ENCODE results near the gene HSF2BP. TPM values are rescaled to one million over a fixed set of nuclear protein-coding genes. Genes with fewer than 3 reads are reported as not detected.

Gene HSF2BP
- total RNA-seq, 2 experiments from 2014 or later: 1.5 TPM

DNA sequence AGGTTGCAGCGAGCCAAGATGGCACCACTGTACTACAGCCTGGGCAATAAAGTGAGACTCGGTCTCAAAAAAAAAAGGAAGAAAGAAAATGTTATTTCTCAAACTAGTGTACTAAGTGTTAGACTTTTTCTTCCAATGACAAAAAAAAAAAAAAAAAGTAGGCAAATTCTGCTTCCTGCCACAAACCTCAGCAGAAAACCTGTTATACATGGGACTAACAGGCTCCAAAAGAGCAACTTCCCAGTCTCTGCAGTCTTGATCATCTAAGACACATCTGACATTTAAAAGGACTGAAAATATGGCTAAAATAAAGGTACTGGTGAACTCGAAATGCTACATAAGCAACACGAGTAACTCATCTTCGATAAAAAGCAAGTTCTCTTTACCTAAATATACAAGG, 59.6 kb downstream of the HSF2BP start:
- H3K27ac Mint-ChIP-seq: no peak overlapping the region
- H3K36me3 Mint-ChIP-seq (ENCODE audit: low read depth): no peaks in the 10 kb centered on the region
- intact Hi-C loops (cut with micrococcal nuclease): no loop called here
- ATAC-seq (no peak), DNase-seq (no peak)
- TF ChIP-seq, protein P1, sequence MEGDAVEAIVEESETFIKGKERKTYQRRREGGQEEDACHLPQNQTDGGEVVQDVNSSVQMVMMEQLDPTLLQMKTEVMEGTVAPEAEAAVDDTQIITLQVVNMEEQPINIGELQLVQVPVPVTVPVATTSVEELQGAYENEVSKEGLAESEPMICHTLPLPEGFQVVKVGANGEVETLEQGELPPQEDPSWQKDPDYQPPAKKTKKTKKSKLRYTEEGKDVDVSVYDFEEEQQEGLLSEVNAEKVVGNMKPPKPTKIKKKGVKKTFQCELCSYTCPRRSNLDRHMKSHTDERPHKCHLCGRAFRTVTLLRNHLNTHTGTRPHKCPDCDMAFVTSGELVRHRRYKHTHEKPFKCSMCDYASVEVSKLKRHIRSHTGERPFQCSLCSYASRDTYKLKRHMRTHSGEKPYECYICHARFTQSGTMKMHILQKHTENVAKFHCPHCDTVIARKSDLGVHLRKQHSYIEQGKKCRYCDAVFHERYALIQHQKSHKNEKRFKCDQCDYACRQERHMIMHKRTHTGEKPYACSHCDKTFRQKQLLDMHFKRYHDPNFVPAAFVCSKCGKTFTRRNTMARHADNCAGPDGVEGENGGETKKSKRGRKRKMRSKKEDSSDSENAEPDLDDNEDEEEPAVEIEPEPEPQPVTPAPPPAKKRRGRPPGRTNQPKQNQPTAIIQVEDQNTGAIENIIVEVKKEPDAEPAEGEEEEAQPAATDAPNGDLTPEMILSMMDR (IDR thresholded peaks at IDR 0.05): no peak
- peaks cover 6% of the 10 kb centered on the region for H3K4me1 Mint-ChIP-seq (ENCODE audit: low read depth)
- CTCF ChIA-PET: no interaction called here
- no peak overlapping the region for H3K4me3 Mint-ChIP-seq
- POLR2A ChIA-PET: no interaction called here
- H3K9me3 Mint-ChIP-seq: no peaks in the 10 kb centered on the region
- H3K27me3 Mint-ChIP-seq: no peaks in the 10 kb centered on the region

DNA sequence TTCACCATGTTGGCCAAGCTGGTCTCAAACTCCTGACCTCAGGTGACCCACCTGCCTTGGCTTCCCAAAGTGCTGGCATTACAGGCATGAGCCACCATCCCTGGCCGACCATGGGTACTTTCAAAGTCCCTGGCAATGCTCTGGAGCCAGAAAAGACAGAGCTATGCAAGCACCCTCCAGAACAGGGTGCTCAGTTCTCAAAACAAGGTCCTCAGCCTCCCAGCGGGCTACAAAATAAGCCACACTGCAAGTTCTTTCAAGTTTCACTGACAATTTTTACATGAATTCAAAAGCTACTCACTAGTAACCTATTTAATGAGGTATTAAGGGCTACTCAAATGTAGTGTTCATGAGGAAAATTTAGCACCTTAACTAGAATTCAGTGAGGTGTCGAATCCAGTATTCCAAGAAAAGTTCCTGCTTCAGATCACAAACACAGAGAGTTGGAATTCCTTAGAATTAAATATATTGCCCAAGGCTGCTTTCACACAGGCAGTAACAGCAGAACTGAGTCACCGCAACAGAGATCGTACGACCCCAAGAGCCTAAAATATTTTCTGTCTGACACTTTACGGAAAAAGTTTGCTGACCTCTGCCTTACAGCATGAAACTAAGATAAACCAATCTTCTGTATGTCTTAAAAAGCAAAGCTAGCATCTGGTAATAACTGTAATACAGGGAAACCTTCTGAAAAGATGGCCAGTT, 60.7 kb downstream of the HSF2BP start:
- Mint-ChIP-seq H3K27ac (no peak overlapping the region), H3K9me3 (no peaks in the 10 kb centered on the region), H3K36me3 (ENCODE audit: low read depth) (no peaks in the 10 kb centered on the region), H3K27me3 (no peaks in the 10 kb centered on the region), H3K4me1 (ENCODE audit: low read depth) (peaks cover 6% of the 10 kb centered on the region), H3K4me3 (no peak overlapping the region)
- intact Hi-C loops (cut with micrococcal nuclease): no loop called here
- DNase-seq (no peak), ATAC-seq (no peak)
- CTCF ChIA-PET: interaction anchor here (0.7 to 1.6 kb wide), 2 partner anchors 8 to 47 kb away, joined by 3 to 4 read pairs; no protein-coding TSS in a partner anchor
- POLR2A ChIA-PET: interaction anchor here (0.6 kb wide), 1 partner anchor 30 kb away, joined by 3 read pairs; no protein-coding TSS in a partner anchor
- TF ChIP-seq, protein P1 (IDR thresholded peaks at IDR 0.05): no peak

DNA sequence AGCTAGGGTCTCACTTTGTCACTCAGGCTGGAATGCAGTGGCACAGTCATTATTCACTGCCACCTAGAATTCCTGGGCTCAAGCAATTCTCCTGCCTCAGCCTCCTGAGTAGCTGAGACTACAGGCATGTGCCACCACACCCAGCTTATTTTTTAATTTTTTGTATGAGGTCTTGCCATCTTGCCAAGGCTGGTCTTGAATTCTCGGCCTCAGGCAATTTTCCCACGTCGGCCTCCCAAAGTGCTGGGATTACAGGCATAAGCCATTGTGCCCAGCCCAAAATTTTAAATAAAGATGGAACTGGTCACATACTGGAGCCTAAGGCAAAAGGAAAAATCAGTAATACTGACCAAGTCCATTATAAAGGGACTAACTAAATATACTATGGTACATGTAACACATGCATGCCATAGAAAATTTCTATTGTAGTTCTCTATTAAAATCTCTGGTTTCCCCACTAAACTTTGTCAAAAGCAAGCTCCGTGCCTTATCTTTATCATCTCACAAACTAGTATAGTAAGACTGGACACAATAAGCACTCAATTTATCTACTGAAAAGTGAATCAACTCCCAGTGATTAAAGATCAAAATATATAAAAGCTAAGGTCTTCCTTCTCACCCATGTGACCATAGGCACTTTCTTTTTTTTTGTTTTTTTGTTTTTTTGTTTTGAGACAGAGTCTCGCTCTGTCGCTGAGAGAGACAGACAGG, 61.6 kb downstream of the HSF2BP start:
- Mint-ChIP-seq H3K4me1 (ENCODE audit: low read depth) (peaks cover 6% of the 10 kb centered on the region), H3K36me3 (ENCODE audit: low read depth) (no peaks in the 10 kb centered on the region), H3K9me3 (no peaks in the 10 kb centered on the region), H3K27me3 (no peaks in the 10 kb centered on the region), H3K27ac (no peak overlapping the region), H3K4me3 (no peak overlapping the region)
- intact Hi-C loops (cut with micrococcal nuclease): no loop called here
- TF ChIP-seq, protein P1 (IDR thresholded peaks at IDR 0.05): no peak
- ATAC-seq (no peak), DNase-seq (no peak)
- POLR2A ChIA-PET: interaction anchor here (0.6 kb wide), 1 partner anchor 31 kb away, joined by 3 read pairs; no protein-coding TSS in a partner anchor
- CTCF ChIA-PET: interaction anchor here (0.7 to 1.6 kb wide), 3 partner anchors 9 to 48 kb away, joined by 3 to 4 read pairs (median 3); no protein-coding TSS in a partner anchor

DNA sequence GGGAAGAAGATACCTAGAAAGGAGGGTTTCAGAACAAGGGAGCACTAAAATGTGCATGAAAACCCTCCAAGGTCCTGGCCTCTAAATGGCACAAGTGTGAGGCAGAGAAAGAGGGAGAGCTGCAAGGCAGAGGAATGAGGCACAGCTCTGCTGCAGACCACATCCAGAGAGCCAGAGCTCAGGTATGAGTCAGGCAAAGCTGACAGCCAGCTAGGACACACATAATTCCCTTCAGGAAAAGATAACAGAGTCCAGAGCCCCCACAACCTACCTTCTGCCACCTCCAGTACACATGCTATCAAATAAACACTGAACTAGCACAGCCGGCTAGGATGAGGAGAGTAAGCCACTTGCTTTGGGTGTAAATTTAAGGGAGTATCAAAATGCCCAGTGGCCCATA, 62.2 kb downstream of the HSF2BP start:
- ATAC-seq: no peak
- CTCF ChIA-PET: interaction anchor here (1.3 to 1.6 kb wide), 3 partner anchors 10 to 48 kb away, joined by 3 to 4 read pairs (median 3); no protein-coding TSS in a partner anchor
- intact Hi-C loops (cut with micrococcal nuclease): no loop called here

More for the DNA sequence above, 62.2 kb downstream of the HSF2BP start:
- DNase-seq: no peak
- Mint-ChIP-seq H3K9me3 (no peaks in the 10 kb centered on the region), H3K27ac (no peak overlapping the region), H3K27me3 (no peaks in the 10 kb centered on the region), H3K36me3 (ENCODE audit: low read depth) (no peaks in the 10 kb centered on the region), H3K4me1 (ENCODE audit: low read depth) (peaks cover 4% of the 10 kb centered on the region), H3K4me3 (no peak overlapping the region)
- POLR2A ChIA-PET: no interaction called here
- TF ChIP-seq, protein P1 (IDR thresholded peaks at IDR 0.05): no peak

All from activated CD8-positive, alpha-beta T cell treated with anti-CD3 and anti-CD28 coated beads for 36 hours (primary cell).